Glutamatergic neuron (in vitro differentiated cells): ENCODE measurements around the gene ESRRG. TPM values are rescaled to one million over a fixed set of nuclear protein-coding genes. Genes with fewer than 3 reads are reported as not detected.

ENCODE experiments used
- DNase-seq: peaks from one replicate; pipeline ENCODE4 v3.0.0; 2022
- H3K27ac Mint-ChIP-seq: one replicate; pipeline ENCODE4 v1.8.0; 2020; ENCODE audit warnings: mild to moderate bottlenecking, mixed read lengths, inconsistent platforms; ENCODE audit not compliant: unreplicated experiment
- H3K27me3 Mint-ChIP-seq: one replicate; pipeline ENCODE4 v1.8.0; 2020; ENCODE audit warnings: mild to moderate bottlenecking, moderate library complexity, mixed read lengths, inconsistent platforms; ENCODE audit not compliant: unreplicated experiment
- H3K36me3 Mint-ChIP-seq: one replicate; pipeline ENCODE4 v1.8.0; 2020; ENCODE audit warnings: mild to moderate bottlenecking, mixed read lengths, inconsistent platforms; ENCODE audit not compliant: unreplicated experiment
- H3K4me1 Mint-ChIP-seq: one replicate; pipeline ENCODE4 v1.8.0; 2020; ENCODE audit warnings: mild to moderate bottlenecking, low read depth, mixed read lengths, inconsistent platforms; ENCODE audit not compliant: unreplicated experiment
- H3K4me3 Mint-ChIP-seq: one replicate; pipeline ENCODE4 v1.8.0; 2020; ENCODE audit warnings: mild to moderate bottlenecking, mixed read lengths, inconsistent platforms; ENCODE audit not compliant: unreplicated experiment
- H3K9me3 Mint-ChIP-seq: one replicate; pipeline ENCODE4 v1.8.0; 2020; ENCODE audit warnings: mild to moderate bottlenecking, moderate library complexity, mixed read lengths, inconsistent platforms; ENCODE audit not compliant: unreplicated experiment
- total RNA-seq: library from RNA; stranded (reverse); fragmentation: NEBNext Ultra II Directional; extraction: Animal tissue kit (Norgen Biotek cat#: 25700); gene quantifications from one replicate; pipeline ENCODE4 v1.2.1, GENCODE V29; 2021; ENCODE audit not compliant: unreplicated experiment
- TF ChIP-seq, protein P1 (sequence below): fragments of 200-600 bp; sonication (generic); IDR thresholded peaks from one replicate; pipeline ENCODE4 v1.5.0; 2021; ENCODE audit not compliant: partially characterized antibody, unreplicated experiment

The ESRRG gene
- total RNA-seq, 1 donor from 2014 or later: 9.0 TPM

- H3K36me3 Mint-ChIP-seq: peaks cover 5% of the 10 kb centered on the region
- TF ChIP-seq, protein P1, sequence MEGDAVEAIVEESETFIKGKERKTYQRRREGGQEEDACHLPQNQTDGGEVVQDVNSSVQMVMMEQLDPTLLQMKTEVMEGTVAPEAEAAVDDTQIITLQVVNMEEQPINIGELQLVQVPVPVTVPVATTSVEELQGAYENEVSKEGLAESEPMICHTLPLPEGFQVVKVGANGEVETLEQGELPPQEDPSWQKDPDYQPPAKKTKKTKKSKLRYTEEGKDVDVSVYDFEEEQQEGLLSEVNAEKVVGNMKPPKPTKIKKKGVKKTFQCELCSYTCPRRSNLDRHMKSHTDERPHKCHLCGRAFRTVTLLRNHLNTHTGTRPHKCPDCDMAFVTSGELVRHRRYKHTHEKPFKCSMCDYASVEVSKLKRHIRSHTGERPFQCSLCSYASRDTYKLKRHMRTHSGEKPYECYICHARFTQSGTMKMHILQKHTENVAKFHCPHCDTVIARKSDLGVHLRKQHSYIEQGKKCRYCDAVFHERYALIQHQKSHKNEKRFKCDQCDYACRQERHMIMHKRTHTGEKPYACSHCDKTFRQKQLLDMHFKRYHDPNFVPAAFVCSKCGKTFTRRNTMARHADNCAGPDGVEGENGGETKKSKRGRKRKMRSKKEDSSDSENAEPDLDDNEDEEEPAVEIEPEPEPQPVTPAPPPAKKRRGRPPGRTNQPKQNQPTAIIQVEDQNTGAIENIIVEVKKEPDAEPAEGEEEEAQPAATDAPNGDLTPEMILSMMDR: no peak
Measured at GRCh38 chr1:216580538-216581057, 142.6 kb downstream of the ESRRG start.

DNA sequence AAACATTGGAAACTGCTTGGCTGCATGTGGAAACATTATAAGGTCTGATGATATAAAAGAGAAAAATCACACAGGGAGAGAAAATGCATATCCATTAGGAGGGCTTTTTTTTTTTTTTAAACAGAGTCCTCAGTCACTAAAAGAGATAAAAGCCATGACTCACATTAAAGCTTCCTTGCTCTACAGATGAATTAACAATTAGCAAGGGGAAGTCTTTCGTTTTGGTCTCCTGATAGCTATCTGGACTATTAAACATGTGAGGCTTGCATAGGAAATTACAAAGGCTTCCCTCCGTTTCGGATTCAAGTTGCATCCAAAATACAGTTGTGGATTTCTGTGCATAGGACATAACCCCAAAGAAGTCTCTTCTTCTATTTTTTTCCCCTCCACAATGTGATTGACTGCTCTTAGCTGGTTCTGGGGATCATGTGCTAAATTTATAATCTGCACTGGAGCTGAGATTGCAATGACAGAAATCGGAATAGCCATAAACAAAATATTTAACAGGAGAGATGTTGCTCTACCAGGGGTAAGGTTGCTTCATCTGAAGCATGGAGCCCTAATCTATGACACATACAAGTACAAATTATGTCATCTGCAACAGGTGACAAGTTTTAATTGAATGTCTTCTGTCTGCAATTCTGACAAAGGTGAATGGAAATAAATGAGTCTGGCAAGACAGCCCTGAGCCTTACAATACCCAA lies 146.8 kb downstream of the ESRRG start:
- Mint-ChIP-seq H3K36me3 (no peaks in the 10 kb centered on the region), H3K4me1 (no peaks in the 10 kb centered on the region), H3K4me3 (no peak overlapping the region), H3K27me3 (no peaks in the 10 kb centered on the region), H3K27ac (no peak overlapping the region), H3K9me3 (no peaks in the 10 kb centered on the region)
- DNase-seq: no peak
- TF ChIP-seq, protein P1: no peak

More at GRCh38 chr1:216580538-216581057, 142.6 kb downstream of the ESRRG start:
- Mint-ChIP-seq H3K27me3 (no peaks in the 10 kb centered on the region), H3K9me3 (no peaks in the 10 kb centered on the region), H3K4me3 (no peak overlapping the region), H3K4me1 (no peaks in the 10 kb centered on the region), H3K27ac (no peak overlapping the region)
- no peak for DNase-seq

- Mint-ChIP-seq H3K27me3 (no peaks in the 10 kb centered on the region), H3K4me3 (no peak overlapping the region), H3K36me3 (no peaks in the 10 kb centered on the region), H3K4me1 (peaks cover 5% of the 10 kb centered on the region), H3K9me3 (no peaks in the 10 kb centered on the region), H3K27ac (no peak overlapping the region)
- TF ChIP-seq, protein P1: no peak
- DNase-seq: no peak
Measured at GRCh38 chr1:216566641-216567205, 156.5 kb downstream of the ESRRG start.

GRCh38 chr1:216563087-216563486 lies 160.1 kb downstream of the ESRRG start:
- DNase-seq: no peak
- TF ChIP-seq, protein P1: no peak
- Mint-ChIP-seq H3K27me3 (no peaks in the 10 kb centered on the region), H3K4me1 (peaks cover 5% of the 10 kb centered on the region), H3K9me3 (no peaks in the 10 kb centered on the region), H3K36me3 (no peaks in the 10 kb centered on the region), H3K27ac (no peak overlapping the region), H3K4me3 (no peak overlapping the region)

DNA sequence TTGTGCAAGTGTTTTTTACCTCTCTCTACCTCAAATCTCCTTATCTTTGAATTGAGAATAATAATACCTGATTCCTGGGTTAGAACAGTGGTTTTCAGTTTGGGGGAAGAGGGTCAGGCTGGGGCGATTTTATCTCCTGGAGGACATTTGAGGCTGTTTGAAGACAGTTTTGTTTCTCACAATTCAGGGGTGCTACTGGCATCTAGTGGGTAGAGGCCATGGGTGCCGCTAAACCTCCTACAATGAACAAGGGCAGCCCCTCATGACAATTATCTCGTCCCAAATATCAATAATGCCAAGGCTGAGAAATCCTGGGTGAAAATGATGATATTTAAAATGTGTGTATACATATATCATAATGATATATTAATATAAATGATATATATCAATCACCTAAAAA lies 160.8 kb downstream of the ESRRG start:
- TF ChIP-seq, protein P1: no peak
- DNase-seq: no peak

More for the DNA sequence above, 160.8 kb downstream of the ESRRG start:
- Mint-ChIP-seq H3K9me3 (no peaks in the 10 kb centered on the region), H3K4me3 (no peak overlapping the region), H3K4me1 (peaks cover 5% of the 10 kb centered on the region), H3K27me3 (no peaks in the 10 kb centered on the region), H3K27ac (no peak overlapping the region), H3K36me3 (no peaks in the 10 kb centered on the region)
